ENCODE measurements around the gene C2CD3.
A peak's percentile ranks its signal among the peaks of the same experiment; 100 is the strongest.

Gene C2CD3

GRCh38 chr11:74170694-74171629, at the start of gene C2CD3, which contains the start of gene PPME1:
Gene C2CD3, minus strand, starts transcription at chr11:74171002. Its CDS starts 210 bp downstream, at chr11:74170792.
Gene PPME1, plus strand, starts transcription at chr11:74171289. Its CDS starts 133 bp downstream, at chr11:74171422.
- CTCF ChIA-PET, result interaction anchor here (0.6 kb wide), 1 partner anchor 9 kb away, joined by 4 read pairs; no protein-coding TSS in a partner anchor
- POLR2A ChIA-PET (ENCODE audit: low non-redundant PET), result interaction anchor here (0.5 to 0.6 kb wide), 7 partner anchors 13 to 322 kb away, joined by 3 to 8 read pairs (median 3); no protein-coding TSS in a partner anchor
- peak; percentile 17; the same call in 1 of the 2 replicates for TF ChIP-seq CTCF (conservative IDR thresholded peaks at IDR 0.05; ENCODE audit: low read depth)
- peak within 1 kb of the TSS; percentile 88 for H3K27ac ChIP-seq
- DNase-seq (ENCODE audit: low spot score), result peak; percentile 97

- ChIA-PET CTCF (interaction anchor here (0.6 kb wide), 1 partner anchor 463 kb away, joined by 5 read pairs; no protein-coding TSS in a partner anchor), POLR2A (ENCODE audit: low non-redundant PET) (no interaction called here)
- no peak for DNase-seq (ENCODE audit: low spot score)
- no peak overlapping the region for H3K27ac ChIP-seq
- TF ChIP-seq CTCF (conservative IDR thresholded peaks at IDR 0.05; ENCODE audit: low read depth), result no peak
Observed at GRCh38 chr11:74220376-74220775, 49.6 kb upstream of the C2CD3 start.

GRCh38 chr11:74212533-74212932, 41.7 kb upstream of the C2CD3 start:
- CTCF ChIA-PET, result no interaction called here
- POLR2A ChIA-PET (ENCODE audit: low non-redundant PET), result no interaction called here
- H3K27ac ChIP-seq, result no peak overlapping the region
- no peak for TF ChIP-seq CTCF (conservative IDR thresholded peaks at IDR 0.05; ENCODE audit: low read depth)
- DNase-seq (ENCODE audit: low spot score), result no peak

- no peak for TF ChIP-seq CTCF (conservative IDR thresholded peaks at IDR 0.05; ENCODE audit: low read depth)
- H3K27ac ChIP-seq, result no peak overlapping the region
- ChIA-PET POLR2A (ENCODE audit: low non-redundant PET) (no interaction called here), CTCF (interaction anchor here (0.7 kb wide), 1 partner anchor 285 kb away, joined by 3 read pairs; the partner anchor contains the start of gene LIPT2)
- DNase-seq (ENCODE audit: low spot score), result no peak
Observed at GRCh38 chr11:74208507-74208906, 37.7 kb upstream of the C2CD3 start.

- POLR2A ChIA-PET (ENCODE audit: low non-redundant PET), result no interaction called here
- no peak for DNase-seq (ENCODE audit: low spot score)
- CTCF ChIA-PET, result no interaction called here
- no peak for TF ChIP-seq CTCF (conservative IDR thresholded peaks at IDR 0.05; ENCODE audit: low read depth)
- no peak overlapping the region for H3K27ac ChIP-seq
Observed at GRCh38 chr11:74206746-74207145, 35.9 kb upstream of the C2CD3 start.

- no peak for DNase-seq (ENCODE audit: low spot score)
- TF ChIP-seq CTCF (conservative IDR thresholded peaks at IDR 0.05; ENCODE audit: low read depth), result no peak
- CTCF ChIA-PET, result no interaction called here
- POLR2A ChIA-PET (ENCODE audit: low non-redundant PET), result no interaction called here
- no peak overlapping the region for H3K27ac ChIP-seq
Observed at GRCh38 chr11:74205181-74205580, 34.4 kb upstream of the C2CD3 start.
